ENCODE data around the gene TMEM175.

Gene TMEM175, protein sequence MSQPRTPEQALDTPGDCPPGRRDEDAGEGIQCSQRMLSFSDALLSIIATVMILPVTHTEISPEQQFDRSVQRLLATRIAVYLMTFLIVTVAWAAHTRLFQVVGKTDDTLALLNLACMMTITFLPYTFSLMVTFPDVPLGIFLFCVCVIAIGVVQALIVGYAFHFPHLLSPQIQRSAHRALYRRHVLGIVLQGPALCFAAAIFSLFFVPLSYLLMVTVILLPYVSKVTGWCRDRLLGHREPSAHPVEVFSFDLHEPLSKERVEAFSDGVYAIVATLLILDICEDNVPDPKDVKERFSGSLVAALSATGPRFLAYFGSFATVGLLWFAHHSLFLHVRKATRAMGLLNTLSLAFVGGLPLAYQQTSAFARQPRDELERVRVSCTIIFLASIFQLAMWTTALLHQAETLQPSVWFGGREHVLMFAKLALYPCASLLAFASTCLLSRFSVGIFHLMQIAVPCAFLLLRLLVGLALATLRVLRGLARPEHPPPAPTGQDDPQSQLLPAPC

DNA sequence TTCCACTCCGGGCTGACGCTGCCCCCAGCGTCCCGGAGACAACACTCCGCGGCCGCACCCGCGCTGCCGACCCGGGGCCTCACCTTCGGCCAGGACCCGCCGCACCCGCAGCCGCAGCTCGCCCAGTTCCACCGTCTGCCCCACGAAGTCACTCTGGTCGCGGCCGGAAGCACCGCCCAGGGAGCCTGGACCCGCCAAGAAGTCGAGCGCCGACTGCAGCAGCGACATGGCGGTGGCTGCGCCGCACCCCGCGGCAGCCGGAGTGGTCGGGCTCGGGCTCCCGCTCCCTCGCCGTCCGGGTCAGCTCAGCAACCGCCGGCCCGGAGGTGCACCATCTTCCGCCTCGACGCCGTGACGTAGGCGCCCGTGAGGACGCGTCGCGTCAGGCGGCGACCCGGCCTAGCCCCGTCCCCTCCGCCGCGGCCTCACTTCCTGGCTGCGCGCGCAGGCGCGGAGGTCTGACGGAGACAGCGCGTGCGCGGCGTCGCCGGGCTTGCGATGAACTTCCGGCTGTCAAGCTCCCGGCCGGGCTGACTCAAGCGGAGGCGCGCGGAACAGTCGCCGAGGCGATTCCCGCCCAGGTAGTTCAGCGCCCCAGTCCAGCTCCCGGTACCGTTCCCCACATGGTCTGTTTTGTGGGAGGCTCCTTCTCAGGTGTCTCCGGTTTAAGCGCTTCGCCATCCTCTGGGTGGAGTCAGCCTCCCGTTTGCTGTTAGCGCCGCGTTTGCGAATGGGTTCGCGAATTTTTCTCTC is at the start of gene TMEM175, which contains the start of gene GAK:
TMEM175 (plus strand) TSS at position 501 of the 753 bp plus-strand sequence. CDS start 15,280 bp downstream, outside the sequence.
GAK (minus strand) TSS at position 357 of the 753 bp plus-strand sequence; CDS start at position 228, 129 bp downstream.
- peak; percentile 87 to 96 for DNase-seq (ENCODE audit: low read depth in 2 of 2)

DNA sequence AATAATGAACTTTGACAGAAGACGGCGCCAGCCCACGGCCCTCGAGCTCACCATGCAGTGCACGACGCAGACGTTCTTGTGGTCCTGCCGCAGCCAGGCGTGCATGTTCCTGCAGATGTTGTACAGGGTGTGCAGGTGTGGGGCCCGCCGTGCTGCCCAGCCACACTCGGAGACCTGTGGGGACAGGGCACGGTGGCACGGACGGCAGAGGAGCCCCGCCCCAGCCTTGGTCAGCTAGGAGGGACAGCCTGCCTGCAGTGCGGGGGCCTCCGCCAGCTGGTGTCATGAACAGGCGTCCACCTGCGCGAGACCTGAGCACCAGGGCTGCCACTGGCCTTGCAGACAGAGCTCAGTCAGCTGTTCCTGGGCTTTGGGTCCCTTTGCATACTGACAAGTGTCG is 49.6 kb upstream of the TMEM175 start:
- DNase-seq (ENCODE audit: low read depth in 2 of 2), result no peak

DNA sequence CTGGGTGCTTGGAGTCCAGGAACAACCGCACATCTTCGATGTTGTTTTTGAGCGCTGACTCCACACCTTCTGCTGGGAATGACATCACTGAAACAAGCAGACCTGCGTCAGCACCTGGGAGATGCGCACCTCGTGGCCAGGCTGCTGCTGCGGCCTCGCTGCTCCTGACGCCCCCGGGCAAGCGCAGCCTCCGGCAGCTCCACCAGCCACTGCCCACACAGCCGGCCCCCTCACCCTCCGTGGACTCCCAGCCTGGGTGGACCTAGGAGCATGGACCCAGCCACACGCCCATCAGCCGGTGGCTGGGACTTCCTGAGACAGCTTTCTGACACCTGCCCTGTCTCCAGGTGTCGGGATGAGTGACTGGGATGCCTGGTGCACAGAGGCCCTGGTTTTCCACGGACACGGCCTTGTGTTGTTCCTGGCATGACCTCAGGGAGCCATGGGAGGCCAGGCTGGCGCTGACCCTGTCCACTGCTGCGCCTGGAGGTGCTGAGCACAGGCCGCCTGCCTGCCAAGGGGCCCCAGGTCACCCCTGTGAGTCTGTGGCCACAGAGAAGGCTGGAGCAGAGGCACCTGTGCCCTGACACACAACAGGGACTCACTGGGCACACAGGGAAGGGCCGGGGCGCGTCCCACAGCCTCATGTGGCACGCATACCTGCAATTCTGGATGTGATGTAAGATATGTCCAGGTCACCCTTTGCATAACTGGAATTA is 48.7 kb upstream of the TMEM175 start:
- no peak for DNase-seq (ENCODE audit: low read depth in 2 of 2)

DNA sequence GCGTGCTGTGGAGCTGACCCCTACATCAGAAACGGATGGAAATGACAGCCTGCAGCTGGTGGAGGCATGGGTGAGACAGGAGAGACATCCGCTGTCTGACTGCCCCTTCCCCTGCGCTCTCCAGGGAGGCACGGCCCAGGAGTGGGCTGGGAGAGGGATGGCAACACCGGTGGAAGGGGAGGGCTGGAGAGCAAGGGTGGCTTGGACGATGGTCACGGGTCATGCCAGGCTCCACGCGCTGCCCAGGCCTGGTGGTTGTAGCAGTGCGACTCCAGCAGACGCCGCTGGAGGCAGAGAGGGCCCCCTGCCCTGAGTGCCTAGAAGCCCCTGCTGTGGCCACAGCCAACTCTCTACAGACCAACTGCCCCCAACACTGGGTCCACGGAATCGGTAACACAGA is 48.0 kb upstream of the TMEM175 start:
- no peak for DNase-seq (ENCODE audit: low read depth in 2 of 2)

DNA sequence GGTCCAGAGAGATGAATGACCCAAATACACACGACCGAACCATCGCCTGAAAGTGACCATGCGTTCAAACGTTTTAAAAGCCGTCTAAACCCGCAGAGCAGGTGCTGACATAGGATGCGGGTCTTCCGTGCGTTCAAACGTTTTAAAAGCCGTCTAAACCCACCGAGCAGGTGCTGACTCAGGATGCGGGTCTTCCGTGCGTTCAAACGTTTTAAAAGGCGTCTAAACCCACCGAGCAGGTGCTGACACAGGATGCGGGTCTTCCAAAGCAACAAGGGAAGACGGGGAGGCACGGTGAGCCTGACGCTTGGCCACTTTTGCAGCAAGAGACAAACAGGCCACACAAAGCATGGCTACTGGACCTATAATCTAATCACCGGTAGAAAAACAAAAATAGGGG is 47.4 kb upstream of the TMEM175 start:
- DNase-seq (ENCODE audit: low read depth in 2 of 2), result no peak

DNA sequence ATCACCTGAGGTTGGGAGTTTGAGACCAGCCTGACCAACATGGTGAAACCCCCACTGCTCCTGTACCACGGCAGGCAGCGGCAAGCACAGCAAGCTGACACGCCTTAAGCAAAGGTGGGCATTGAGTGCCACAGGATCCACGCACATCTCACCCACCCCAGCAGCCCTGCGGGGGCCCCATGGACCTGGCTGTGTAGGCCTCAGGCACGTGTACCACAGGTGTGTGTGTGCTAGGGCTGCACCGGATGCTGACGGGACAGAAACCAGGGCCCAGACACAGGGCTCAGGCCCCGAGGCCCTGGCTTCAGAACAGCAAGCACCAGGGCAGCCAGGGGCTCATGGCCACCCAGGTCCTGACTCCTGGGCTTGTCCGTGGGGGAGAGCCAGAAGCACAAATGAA is 46.9 kb upstream of the TMEM175 start:
- no peak for DNase-seq (ENCODE audit: low read depth in 2 of 2)

DNA sequence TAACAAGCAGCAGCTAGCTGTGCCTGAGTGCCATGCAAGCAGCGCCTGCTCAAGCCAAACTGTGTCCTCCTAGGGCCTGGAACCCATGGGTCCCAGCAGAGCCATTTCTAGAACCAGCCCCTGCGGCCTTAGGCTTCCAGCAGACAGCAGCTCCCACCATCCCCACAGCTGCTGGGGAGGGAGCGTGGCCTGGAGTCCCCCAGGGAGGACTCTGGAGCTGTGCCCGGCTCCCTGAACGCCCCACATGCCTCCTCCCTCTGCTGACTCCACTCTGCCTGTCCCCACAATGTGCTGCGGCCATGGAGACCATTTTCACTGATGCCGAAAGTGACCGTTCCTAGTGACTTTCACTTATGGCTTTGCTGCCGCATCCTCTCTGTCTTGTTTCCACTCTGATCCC is 46.0 kb upstream of the TMEM175 start:
- DNase-seq (ENCODE audit: low read depth in 2 of 2), result no peak

DNA sequence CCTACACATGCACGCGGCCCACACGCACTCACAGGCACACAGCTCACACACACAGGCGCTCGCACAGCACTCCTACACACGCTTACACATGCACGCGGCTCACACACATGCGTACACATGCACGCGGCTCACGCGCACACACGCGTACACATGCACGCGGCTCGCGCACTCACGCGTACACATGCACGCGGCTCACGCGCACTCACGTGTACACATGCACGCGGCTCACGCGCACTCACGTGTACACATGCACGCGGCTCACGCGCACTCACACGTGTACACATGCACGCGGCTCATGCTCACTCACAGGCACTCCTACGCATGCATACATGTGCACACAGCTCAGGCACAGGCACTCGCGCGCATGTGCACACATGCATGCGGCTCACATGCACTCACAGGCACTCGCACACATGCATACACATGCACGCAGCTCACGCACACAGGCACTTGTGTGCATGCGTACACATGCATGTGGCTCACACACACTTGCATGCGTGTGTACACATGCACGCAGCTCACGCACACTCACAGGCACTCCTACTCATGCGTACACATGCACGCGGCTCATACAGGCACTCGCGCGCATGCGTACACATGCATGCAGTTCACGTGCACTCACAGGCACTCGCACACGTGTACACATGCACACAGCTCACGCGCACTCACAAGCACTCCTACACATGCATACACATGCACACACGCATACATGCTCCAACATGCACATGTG is 45.1 kb upstream of the TMEM175 start:
- no peak for DNase-seq (ENCODE audit: low read depth in 2 of 2)

DNA sequence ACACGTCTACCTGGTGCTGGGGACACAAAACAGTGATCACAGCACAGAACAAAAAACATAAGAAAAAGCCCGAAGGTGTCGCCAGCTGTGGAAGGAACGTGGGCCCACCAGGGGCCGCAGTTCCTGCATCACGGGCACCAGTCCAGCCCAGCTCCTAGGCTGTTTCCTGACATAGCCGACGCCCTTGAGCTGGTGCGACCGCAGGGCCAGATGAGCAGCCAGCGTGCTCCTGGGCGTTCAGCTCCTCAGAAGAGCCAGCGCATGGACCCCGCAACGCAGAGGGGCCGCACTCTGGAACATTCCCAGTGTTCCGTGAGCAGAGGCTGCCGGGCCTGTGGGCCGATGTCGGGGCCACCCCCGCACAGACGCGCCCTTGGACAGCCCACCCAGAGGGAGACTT is 44.2 kb upstream of the TMEM175 start:
- DNase-seq (ENCODE audit: low read depth in 2 of 2), result no peak

DNA sequence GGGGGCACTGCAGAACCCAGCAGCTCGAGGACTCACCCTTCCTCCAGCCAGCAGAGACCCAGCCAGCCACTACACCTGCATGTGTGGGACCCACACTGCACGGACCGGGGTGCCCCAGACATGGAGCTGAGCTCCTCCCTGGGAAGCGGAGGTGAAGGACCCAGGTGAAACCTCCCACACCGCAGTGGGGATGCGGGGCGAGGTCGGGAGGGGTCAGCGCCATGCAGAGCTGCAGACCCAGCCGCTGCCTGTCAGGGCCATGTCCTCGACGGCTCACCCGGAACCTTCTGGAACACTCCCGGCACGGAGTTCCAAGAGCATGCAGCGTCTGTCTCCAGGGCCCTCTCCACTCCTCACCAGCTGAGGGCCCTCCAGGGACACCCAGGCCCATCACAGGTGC is 42.7 kb upstream of the TMEM175 start:
- no peak for DNase-seq (ENCODE audit: low read depth in 2 of 2)

DNA sequence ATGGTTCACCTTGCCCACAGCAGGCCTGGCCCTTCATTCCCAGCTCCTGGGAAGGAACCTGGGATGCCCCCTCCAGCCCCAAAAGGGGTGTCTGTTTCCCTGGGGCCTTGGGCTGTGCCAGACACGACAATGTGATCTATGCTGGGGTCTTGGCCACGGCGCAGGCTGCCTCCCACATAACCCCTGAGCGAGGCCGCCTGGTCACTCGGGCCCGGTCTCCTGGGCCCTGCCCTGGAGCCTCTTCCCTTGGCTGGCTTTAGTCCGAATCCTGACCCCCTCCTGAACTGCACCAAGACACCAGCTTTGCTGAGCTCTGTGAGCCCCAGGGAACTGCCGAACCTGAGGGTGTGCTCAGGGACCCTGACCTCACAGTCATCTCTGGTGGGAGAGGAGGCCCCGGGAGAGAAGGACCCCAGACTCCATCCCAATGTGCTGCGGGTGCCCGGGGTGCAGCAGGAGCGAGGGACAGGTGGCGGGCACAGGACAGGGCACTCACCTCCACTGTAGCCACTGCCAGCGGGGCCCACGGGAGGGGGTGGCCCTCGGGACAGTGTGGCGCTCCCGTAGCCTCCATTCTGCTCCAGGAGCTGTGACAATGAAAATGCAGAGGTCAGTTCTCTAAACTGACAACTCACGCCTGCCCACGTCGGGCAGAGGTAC is 42.1 kb upstream of the TMEM175 start:
- no peak for DNase-seq (ENCODE audit: low read depth in 2 of 2)

DNA sequence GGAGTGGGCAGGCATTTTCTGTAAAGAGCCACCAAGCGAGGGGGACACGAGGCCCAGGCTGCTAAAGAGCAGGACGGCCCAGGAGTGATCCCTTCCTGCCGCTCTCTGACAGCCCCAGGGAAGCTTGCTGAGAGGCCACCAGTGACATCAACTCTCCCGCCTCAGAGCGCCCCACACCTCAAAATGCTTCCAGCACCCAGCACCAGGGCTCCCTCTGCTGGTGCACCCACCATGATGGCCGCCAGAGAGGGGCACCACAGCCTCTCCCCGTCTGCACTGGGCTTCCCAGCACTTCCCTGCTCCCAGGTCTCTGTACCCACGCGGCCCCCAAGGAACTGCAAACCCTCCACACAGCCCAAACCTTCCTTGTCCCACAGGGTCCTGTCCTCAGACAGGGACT is 40.5 kb upstream of the TMEM175 start:
- no peak for DNase-seq (ENCODE audit: low read depth in 2 of 2)

DNA sequence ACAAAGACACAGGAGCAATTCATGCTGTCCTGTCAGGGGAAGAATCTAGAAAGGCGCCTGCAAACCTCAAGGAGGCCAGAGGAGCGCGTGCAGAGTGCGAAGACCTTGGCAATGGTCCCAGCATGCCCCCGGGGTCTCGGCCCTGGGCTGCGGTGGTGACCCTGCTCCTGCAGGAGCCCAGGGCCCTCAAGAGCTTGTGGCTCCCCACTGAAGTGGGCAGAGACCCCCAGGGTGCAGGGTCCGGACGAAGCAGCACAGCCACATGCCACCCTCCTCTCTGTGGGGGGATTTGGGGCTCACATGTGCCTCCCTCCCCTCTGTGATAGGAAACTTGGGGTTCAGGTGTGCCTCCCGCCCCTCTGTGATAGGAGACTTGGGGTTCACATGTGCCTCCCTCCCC is 39.5 kb upstream of the TMEM175 start:
- DNase-seq (ENCODE audit: low read depth in 2 of 2), result no peak

DNA sequence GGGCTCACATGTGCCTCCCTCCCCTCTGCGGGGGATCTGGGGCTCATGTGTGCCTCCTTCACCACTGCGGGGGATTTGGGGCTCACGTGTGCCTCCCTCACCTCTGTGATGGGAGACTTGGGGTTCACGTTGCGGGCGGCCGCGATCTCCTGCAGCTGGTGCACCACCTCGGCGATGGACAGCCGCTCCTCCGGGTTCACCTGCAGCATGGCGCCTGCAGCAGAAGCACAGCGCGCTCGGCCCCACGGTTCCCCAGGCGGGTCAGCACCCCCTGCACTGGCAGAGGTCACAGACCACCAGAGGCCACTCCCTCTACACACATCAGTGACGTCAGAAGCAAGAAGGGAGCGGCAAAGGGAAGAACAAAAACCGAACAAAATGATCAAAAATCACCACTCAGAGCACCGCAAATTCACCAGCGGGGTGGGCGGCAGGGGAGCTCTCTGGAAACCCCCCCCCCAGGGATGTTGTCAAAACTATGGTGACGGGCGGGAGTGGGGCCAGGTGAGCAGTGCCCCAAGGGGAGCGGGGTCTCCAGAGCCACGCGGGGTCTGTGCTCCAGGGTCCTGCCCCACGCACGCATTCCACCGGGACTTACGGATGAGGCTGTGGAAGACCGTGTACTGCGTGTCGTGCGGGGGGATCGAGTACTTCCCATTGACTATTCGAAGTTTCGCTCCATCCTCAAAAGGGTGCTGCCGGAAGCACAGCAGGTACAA is 38.8 kb upstream of the TMEM175 start:
- DNase-seq (ENCODE audit: low read depth in 2 of 2), result no peak

DNA sequence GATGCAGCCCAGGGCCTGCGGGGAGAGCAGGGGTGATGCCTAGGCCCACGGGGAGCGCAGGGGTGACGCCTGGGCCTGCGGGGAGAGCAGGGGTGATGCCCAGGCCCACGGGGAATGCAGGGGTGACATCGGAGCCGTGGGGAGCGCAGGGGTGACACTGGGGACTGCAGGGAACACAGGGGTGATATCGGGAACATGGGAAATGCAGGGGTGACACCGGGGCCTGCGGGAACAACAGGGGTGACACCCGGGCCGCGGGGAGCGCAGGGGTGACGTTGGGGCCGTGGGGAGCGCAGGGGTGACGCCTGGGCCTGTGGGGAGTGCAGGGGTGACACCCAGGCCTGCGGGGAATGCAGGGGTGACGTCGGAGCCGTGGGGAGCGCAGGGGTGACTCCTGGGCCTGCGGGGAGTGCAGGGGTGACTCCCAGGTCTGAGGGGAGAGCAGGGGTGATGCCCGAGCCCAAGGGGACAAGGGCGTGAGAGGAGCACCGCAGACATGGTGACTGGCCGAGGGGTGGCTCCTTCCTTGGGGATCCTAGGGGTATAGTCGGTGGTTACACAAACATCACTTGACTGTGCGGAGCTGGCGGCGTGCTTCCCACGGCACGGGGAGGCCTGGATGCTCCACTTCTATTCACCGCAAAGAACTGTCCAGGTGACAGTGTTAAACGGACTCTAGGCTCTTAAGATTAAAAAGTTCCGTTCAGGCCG is 38.1 kb upstream of the TMEM175 start:
- no peak for DNase-seq (ENCODE audit: low read depth in 2 of 2)

DNA sequence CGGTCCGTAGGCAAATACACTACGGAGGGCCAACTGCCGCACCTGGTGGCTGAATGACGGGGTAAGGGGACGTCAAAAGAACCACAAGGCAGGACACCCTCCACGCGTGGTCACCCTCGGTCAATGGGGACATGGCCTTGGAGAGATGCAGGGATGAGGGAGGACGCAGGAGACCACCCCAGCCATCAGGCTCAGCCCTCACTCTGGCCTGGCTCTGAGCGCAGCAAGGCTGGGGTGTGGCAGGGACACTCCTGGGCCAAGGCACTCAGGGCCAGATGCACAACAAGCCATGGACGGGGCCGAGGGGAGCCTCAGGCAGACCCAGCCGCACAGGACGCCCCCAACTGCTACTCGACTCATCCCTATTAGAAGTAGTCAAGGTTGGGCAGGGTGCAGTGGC is 36.7 kb upstream of the TMEM175 start:
- DNase-seq (ENCODE audit: low read depth in 2 of 2), result no peak

DNA sequence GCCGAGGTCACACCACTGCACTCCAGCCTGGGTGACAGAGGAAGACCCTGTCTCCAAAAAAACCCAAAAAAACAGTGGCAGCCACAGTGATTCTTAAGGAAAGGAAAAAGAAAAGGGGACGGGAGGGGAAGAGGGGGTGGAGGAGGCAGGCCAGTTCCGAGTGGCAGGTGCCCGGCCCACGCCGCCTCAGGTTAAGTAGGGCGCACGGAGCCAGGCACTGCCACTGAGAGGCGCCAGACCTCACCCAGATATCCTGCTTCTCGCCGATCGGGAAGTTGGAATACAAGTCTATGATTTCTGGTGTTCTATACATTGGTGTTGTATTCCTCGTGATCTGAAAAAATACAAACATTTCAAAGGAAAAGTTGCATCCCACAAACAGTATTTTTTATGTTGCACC is 36.0 kb upstream of the TMEM175 start:
- no peak for DNase-seq (ENCODE audit: low read depth in 2 of 2)

DNA sequence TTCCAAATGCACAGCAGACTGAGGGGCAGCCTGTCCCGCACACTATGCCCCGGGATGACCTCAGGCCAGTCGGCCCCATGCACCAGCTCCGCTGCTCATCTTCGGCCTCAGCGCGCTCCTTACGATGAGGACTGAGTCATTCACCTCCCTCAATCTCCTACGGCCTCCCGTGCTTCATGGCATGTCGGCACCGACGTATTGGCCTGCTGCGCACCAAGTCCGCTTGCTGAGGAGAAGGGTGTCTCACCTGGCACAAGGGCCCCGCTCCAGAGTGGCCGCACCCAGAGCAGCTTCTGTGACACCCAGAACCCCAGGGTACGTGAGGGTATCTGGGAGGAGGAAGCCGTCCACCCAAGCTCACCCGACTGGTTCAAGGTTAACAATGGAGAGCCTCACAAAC is 35.6 kb upstream of the TMEM175 start:
- DNase-seq (ENCODE audit: low read depth in 2 of 2), result no peak

DNA sequence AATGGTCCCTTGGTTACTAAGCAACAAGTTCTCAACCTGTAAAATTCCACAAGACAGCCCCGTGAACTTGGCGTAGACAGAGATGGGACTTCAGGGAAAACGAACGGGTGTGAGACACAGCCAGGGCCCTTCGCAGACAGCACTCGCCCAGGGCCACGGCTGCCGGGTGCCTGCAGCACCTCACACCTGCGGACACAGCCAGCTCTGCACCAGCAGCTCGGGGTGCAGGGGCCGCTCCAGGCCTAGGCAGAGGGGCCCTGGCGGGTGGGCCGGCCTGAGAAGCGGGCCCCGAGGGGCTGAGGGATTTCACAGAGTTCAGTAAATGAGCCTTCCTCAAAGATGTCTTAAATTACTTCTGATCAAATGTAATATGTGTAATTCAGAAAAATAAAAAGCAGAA is 34.1 kb upstream of the TMEM175 start:
- DNase-seq (ENCODE audit: low read depth in 2 of 2), result no peak

All from stimulated activated CD8-positive, alpha-beta memory T cell treated with anti-CD3 and anti-CD28 coated beads, Interleukin-7, amount 100 ng/mL, for 4 hours (primary cell).